Measurements from ENCODE around the gene COL9A2. TPM values are rescaled to one million over a fixed set of nuclear protein-coding genes. Genes with fewer than 3 reads are reported as not detected.

The COL9A2 gene
- total RNA-seq (2022) = 0.23 and 0.39 TPM in 2 replicates
- percentile 8 among the genes with signal in this experiment for Bru-seq, nascent RNA
- BruChase-seq, experiment 1, labeled RNA remaining after a 2-hour chase = percentile 5 among the genes with signal in this experiment
- percentile 11 among the genes with signal in this experiment for BruChase-seq, experiment 2, labeled RNA remaining after a 6-hour chase
- long read RNA-seq, partial matches to known transcripts = 0 of 1 reads
- long read RNA-seq, other reads (novel, unspliced or antisense) = 0 of 1 reads

- H3K27me3 Mint-ChIP-seq (ENCODE audit: insufficient read depth, unreplicated experiment) = no peaks in the 10 kb centered on the region
- no peak for TF ChIP-seq CTCF (IDR thresholded peaks at IDR 0.05; ENCODE audit: insufficient read depth in 1 of 2, low read depth in 1 of 2, low read length in 1 of 2, severe bottlenecking in 1 of 2, unreplicated experiment in 1 of 2)
- Histone ChIP-seq H3K9me3 (no peaks in the 10 kb centered on the region), H3K4me1 (no peaks in the 10 kb centered on the region), H3K27me3 (replicated peaks; ENCODE audit: control insufficient read depth, insufficient read depth, low read length) (no peaks in the 10 kb centered on the region), H3K4me3 (ENCODE audit: low read depth, low read length) (peak within 1 kb of the TSS; percentile 41), H3K36me3 (ENCODE audit: control insufficient read depth, insufficient read depth, low read length) (no peaks in the 10 kb centered on the region)
- ChIA-PET POLR2A (no interaction called here), CTCF (interaction anchor here (1.1 to 1.2 kb wide), 2 partner anchors 22 to 173 kb away, joined by 3 to 6 read pairs; no protein-coding TSS in a partner anchor)
- H3K4me1 Mint-ChIP-seq (ENCODE audit: low read depth, unreplicated experiment) = no peaks in the 10 kb centered on the region
- DNase-seq = peak in 1 of 2 experiments; percentile 37
- BruUV-seq (replicated peaks) = no TSS peak
- intact Hi-C loops (cut with micrococcal nuclease; ENCODE audit: unreplicated experiment) = loop anchor here (10.0 kb wide), 1 partner anchor 62 kb away; the partner anchor contains the start of gene ZMPSTE24
- H3K9me3 Mint-ChIP-seq (ENCODE audit: unreplicated experiment) = no peaks in the 10 kb centered on the region
- no peak within 1 kb of the TSS for H3K27ac Mint-ChIP-seq (ENCODE audit: unreplicated experiment)
- no peaks in the 10 kb centered on the region for H3K36me3 Mint-ChIP-seq (ENCODE audit: insufficient read depth, unreplicated experiment)
- peak within 1 kb of the TSS; percentile 46 for H3K4me3 Mint-ChIP-seq (ENCODE audit: unreplicated experiment)
Observed at GRCh38 chr1:40316595-40317393, at the start of gene COL9A2. TSS of gene COL9A2 (minus strand) at chr1:40317286. CDS start at chr1:40317197, 89 bp downstream.

GRCh38 chr1:40363721-40364120 lies 46.6 kb upstream of the COL9A2 start:
- no peaks in the 10 kb centered on the region for H3K27me3 Mint-ChIP-seq (ENCODE audit: insufficient read depth, unreplicated experiment)

More at GRCh38 chr1:40363721-40364120, 46.6 kb upstream of the COL9A2 start:
- peaks cover 9% of the 10 kb centered on the region for H3K9me3 Mint-ChIP-seq (ENCODE audit: unreplicated experiment)
- intact Hi-C loops (cut with micrococcal nuclease; ENCODE audit: unreplicated experiment) = no loop called here
- H3K36me3 Mint-ChIP-seq (ENCODE audit: insufficient read depth, unreplicated experiment) = no peaks in the 10 kb centered on the region
- H3K27me3 ChIP-seq (replicated peaks; ENCODE audit: control insufficient read depth, insufficient read depth, low read length) = no peaks in the 10 kb centered on the region
- H3K4me3 Mint-ChIP-seq (ENCODE audit: unreplicated experiment) = no peak overlapping the region
- H3K4me1 ChIP-seq = no peaks in the 10 kb centered on the region
- POLR2A ChIA-PET = no interaction called here
- no peaks in the 10 kb centered on the region for H3K36me3 ChIP-seq (ENCODE audit: control insufficient read depth, insufficient read depth, low read length)
- no peaks in the 10 kb centered on the region for H3K4me1 Mint-ChIP-seq (ENCODE audit: low read depth, unreplicated experiment)
- no peak overlapping the region for H3K4me3 ChIP-seq (ENCODE audit: low read depth, low read length)
- no peak for DNase-seq
- no peak for TF ChIP-seq CTCF (IDR thresholded peaks at IDR 0.05; ENCODE audit: insufficient read depth in 1 of 2, low read depth in 1 of 2, low read length in 1 of 2, severe bottlenecking in 1 of 2, unreplicated experiment in 1 of 2)
- CTCF ChIA-PET = no interaction called here
- H3K9me3 ChIP-seq = no peaks in the 10 kb centered on the region
- H3K27ac Mint-ChIP-seq (ENCODE audit: unreplicated experiment) = no peak overlapping the region
- no TSS peak for BruUV-seq (replicated peaks)

All from Caco-2 (cell line).